Left cardiac atrium (tissue), 4 donors: ENCODE measurements around the gene SNAI3. TPM values are rescaled to one million over a fixed set of nuclear protein-coding genes. Genes with fewer than 3 reads are reported as not detected.
A peak's percentile ranks its signal among the peaks of the same experiment; 100 is the strongest.

Experiments
- ATAC-seq, 2 donors: fragments of 200-7000 bp; cut with Tn5 transposase; one replicate each; pipeline ENCODE4 v1.9.1; 2020; ENCODE audit warnings: mild to moderate bottlenecking in 2 of 2, moderate library complexity in 2 of 2
- DNase-seq: peaks from one replicate; pipeline ENCODE4 v3.0.0-alpha.2; 2020
- intact Hi-C, 2 donors: fragments of 100-400 bp; cut with DNase I; formaldehyde crosslinking; loops; one replicate each; pipeline versions ENCODE4 v1.14.1 to v1.15.1; 2022 to 2023
- microRNA-seq, 2 donors: library from miRNA; unstranded; fragments of <30 nt; microRNA quantifications; one replicate each; pipeline ENCODE4 v1.2.0, GENCODE V29; 2020
- total RNA-seq, 2 donors: library from RNA; stranded (reverse); fragmentation: NEBNext Ultra II Directional; extraction: Animal tissue kit (Norgen Biotek cat#: 25700); gene quantifications; one replicate each; pipeline ENCODE4 v1.2.1, GENCODE V29; 2021
- donor health status: DM: no; HTN: yes; CAD: no.
- donor health status: DM: no; HTN: yes; CAD: no; lungs with severe emphysema.
- donor health status: DM: yes; HTN: yes; CAD: no.
- donor health status: Dilated cardiomyopathy.

The SNAI3 gene
- total RNA-seq, 2 donors from 2014 or later: 0.55 to 2.7 TPM

DNA sequence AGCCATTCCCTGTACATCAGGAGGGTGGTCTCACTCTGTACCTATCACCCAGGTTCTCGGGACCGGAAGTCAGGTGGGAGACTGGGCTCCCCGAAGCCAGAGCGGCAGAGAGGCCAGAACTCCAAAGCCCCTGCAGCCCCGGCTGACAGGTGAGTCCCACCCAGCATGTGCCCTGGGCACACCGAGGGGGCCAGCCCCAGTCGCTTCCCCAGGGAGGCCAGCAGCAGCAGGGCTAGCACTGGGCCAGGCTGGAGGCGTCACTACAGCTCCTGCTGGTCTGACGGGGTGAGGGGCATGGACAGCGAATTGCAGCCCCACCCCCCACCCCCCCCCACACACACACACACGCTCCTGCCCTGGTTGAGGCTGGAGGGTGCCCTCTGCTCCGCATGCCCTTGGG lies 55.9 kb downstream of the SNAI3 start:
- DNase-seq (no peak), ATAC-seq (no peak)
- intact Hi-C loops: no loop called here

GRCh38 chr16:88629835-88630234 lies 56.5 kb downstream of the SNAI3 start:
- intact Hi-C loops: no loop called here

GRCh38 chr16:88628512-88628974 lies 57.8 kb downstream of the SNAI3 start:
- peak; percentile 58 for DNase-seq
- ATAC-seq: peak; percentile 74 to 86
- intact Hi-C loops: no loop called here

More at GRCh38 chr16:88629835-88630234, 56.5 kb downstream of the SNAI3 start:
- DNase-seq: no peak
- ATAC-seq: no peak

Small RNA genes within 50 kb of the gene (microRNA-seq; reads per million reads assigned to microRNA genes)
- gene MIR4722: 0 to 0.20 reads per million in 2 donors

Other genes with a start within 250 kb of the SNAI3 start
- gene ZFPM1, start 233.2 kb downstream of the SNAI3 start, total RNA-seq: 10 to 100 TPM in 1 of 2 donors, 1 to 10 TPM in 1; 7.0 to 11.5 TPM
- gene ZC3H18, start 116.1 kb downstream of the SNAI3 start, total RNA-seq: 10 to 100 TPM; 23.1 to 25.3 TPM
- not detected for gene IL17C, start 47.9 kb downstream of the SNAI3 start, total RNA-seq
- 100 to 1,000 TPM in 1 of 2 donors, 10 to 100 TPM in 1; 58.9 to 131 TPM for gene CYBA, start 35.5 kb downstream of the SNAI3 start, total RNA-seq
- gene MVD, start 23.4 kb downstream of the SNAI3 start, total RNA-seq: 10 to 100 TPM; 31.3 to 32.9 TPM
- 10 to 100 TPM; 18.3 to 20.1 TPM for gene RNF166, start 19.9 kb upstream of the SNAI3 start, total RNA-seq
- 10 to 100 TPM; 12.8 to 18.4 TPM for gene CTU2, start 20.0 kb upstream of the SNAI3 start, total RNA-seq
- gene PIEZO1, start 98.7 kb upstream of the SNAI3 start, total RNA-seq: 10 to 100 TPM; 50.6 to 63.6 TPM
- gene CDT1, start 117.3 kb upstream of the SNAI3 start, total RNA-seq: 1 to 10 TPM; 1.0 to 2.3 TPM
- 10 to 100 TPM; 63.8 to 64.2 TPM for gene APRT, start 125.4 kb upstream of the SNAI3 start, total RNA-seq
- 10 to 100 TPM; 17.1 to 19.0 TPM for gene GALNS, start 170.4 kb upstream of the SNAI3 start, total RNA-seq
- 10 to 100 TPM; 46.0 to 54.3 TPM for gene TRAPPC2L, start 170.6 kb upstream of the SNAI3 start, total RNA-seq
- gene PABPN1L, start 180.2 kb upstream of the SNAI3 start, total RNA-seq: not detected